ENCODE measurements around the gene RNF212B. TPM values are rescaled to one million over a fixed set of nuclear protein-coding genes. Genes with fewer than 3 reads are reported as not detected.

The RNF212B gene
- total and polyA plus RNA-seq, 10 of the 15 experiments (the other 5 are each of a cell fraction or from before 2014, with no cell fraction given) = not detected

DNA sequence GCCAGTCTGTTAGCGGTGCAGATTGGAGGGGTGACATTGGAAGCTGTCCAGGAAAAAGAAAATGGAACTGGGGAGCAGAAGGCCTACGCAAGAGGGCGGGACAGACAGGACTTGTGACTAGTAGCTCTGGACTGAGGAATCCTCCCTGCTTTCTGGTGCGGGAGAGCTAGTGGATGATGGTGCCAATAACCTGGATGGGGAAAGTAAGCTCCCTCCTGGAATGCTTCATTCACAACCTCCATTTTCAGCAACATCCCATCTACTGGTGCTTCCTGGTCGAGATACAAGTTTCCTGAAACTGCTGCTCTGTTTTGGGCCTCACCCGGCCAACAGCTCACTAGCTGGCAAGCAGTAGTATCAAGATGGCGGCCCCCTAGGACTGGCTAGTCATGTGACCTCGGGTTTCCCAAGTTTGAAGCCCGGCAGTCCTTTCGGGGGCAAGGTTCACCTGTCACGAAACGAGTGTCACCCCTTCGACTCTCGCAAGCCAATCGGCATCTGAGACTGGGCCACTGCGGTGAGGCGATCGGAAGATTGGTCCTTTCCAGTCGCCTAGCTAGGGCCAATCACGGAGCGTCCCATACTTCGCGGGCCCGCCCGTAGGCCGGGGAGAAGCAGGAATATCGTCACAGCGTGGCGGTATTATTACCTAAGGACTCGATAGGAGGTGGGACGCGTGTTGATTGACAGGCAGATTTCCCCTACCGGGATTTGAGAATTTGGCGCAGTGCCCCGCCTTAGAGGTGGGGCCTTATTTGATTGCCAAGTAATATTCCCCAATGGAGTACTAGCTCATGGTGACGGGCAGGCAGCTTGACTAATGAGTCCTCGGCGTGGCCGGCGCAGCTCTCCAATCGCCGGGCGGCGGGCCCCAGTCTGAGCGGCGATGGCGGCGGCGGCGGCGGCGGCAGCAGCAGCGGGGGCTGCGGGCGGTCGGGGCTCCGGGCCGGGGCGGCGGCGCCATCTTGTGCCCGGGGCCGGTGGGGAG lies 83.1 kb downstream of the RNF212B start, which contains the start of gene PABPN1 (continued):
- TF ChIP-seq, protein P1, sequence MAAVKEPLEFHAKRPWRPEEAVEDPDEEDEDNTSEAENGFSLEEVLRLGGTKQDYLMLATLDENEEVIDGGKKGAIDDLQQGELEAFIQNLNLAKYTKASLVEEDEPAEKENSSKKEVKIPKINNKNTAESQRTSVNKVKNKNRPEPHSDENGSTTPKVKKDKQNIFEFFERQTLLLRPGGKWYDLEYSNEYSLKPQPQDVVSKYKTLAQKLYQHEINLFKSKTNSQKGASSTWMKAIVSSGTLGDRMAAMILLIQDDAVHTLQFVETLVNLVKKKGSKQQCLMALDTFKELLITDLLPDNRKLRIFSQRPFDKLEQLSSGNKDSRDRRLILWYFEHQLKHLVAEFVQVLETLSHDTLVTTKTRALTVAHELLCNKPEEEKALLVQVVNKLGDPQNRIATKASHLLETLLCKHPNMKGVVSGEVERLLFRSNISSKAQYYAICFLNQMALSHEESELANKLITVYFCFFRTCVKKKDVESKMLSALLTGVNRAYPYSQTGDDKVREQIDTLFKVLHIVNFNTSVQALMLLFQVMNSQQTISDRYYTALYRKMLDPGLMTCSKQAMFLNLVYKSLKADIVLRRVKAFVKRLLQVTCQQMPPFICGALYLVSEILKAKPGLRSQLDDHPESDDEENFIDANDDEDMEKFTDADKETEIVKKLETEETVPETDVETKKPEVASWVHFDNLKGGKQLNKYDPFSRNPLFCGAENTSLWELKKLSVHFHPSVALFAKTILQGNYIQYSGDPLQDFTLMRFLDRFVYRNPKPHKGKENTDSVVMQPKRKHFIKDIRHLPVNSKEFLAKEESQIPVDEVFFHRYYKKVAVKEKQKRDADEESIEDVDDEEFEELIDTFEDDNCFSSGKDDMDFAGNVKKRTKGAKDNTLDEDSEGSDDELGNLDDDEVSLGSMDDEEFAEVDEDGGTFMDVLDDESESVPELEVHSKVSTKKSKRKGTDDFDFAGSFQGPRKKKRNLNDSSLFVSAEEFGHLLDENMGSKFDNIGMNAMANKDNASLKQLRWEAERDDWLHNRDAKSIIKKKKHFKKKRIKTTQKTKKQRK (IDR thresholded peaks at IDR 0.05; ENCODE audit: low read depth, low read length) = peak; percentile 98
- TF ChIP-seq SPI1 (IDR thresholded peaks at IDR 0.05; ENCODE audit: borderline replicate concordance, insufficient read depth, low read depth, low read length) = no peak
- no peak for TF ChIP-seq BMI1 (IDR thresholded peaks at IDR 0.05; ENCODE audit: borderline replicate concordance)
- peak; percentile 91 for TF ChIP-seq NR2C1 (IDR thresholded peaks at IDR 0.05)
- TF ChIP-seq, protein P2, sequence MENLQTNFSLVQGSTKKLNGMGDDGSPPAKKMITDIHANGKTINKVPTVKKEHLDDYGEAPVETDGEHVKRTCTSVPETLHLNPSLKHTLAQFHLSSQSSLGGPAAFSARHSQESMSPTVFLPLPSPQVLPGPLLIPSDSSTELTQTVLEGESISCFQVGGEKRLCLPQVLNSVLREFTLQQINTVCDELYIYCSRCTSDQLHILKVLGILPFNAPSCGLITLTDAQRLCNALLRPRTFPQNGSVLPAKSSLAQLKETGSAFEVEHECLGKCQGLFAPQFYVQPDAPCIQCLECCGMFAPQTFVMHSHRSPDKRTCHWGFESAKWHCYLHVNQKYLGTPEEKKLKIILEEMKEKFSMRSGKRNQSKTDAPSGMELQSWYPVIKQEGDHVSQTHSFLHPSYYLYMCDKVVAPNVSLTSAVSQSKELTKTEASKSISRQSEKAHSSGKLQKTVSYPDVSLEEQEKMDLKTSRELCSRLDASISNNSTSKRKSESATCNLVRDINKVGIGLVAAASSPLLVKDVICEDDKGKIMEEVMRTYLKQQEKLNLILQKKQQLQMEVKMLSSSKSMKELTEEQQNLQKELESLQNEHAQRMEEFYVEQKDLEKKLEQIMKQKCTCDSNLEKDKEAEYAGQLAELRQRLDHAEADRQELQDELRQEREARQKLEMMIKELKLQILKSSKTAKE (IDR thresholded peaks at IDR 0.05; ENCODE audit: low read depth, poor library complexity, severe bottlenecking) = peak; percentile 88
- TF ChIP-seq HDAC6 (IDR thresholded peaks at IDR 0.05; ENCODE audit: unreplicated experiment) = no peak
- TF ChIP-seq ASH2L (IDR thresholded peaks at IDR 0.05; ENCODE audit: borderline replicate concordance, low read depth) = no peak
- peak; percentile 55; the same call in 1 of the 2 replicates for TF ChIP-seq SIN3A (IDR thresholded peaks at IDR 0.05; ENCODE audit: low read depth, low read length)
- no peak for TF ChIP-seq RAD21 (IDR thresholded peaks at IDR 0.05; ENCODE audit: insufficient read depth, low read depth, low read length)
- peak; percentile 98 for TF ChIP-seq RAD51 (IDR thresholded peaks at IDR 0.05)
- 0 out of 2 replicates have a peak, but pooled peaks have one; percentile 43 for TF ChIP-seq MTA2 (IDR thresholded peaks at IDR 0.05; ENCODE audit: low read depth)
- peak; percentile 76; the same call in 1 of the 2 replicates for TF ChIP-seq TAF1 (IDR thresholded peaks at IDR 0.05; ENCODE audit: borderline replicate concordance, low read depth, low read length)
- TF ChIP-seq, protein P3, sequence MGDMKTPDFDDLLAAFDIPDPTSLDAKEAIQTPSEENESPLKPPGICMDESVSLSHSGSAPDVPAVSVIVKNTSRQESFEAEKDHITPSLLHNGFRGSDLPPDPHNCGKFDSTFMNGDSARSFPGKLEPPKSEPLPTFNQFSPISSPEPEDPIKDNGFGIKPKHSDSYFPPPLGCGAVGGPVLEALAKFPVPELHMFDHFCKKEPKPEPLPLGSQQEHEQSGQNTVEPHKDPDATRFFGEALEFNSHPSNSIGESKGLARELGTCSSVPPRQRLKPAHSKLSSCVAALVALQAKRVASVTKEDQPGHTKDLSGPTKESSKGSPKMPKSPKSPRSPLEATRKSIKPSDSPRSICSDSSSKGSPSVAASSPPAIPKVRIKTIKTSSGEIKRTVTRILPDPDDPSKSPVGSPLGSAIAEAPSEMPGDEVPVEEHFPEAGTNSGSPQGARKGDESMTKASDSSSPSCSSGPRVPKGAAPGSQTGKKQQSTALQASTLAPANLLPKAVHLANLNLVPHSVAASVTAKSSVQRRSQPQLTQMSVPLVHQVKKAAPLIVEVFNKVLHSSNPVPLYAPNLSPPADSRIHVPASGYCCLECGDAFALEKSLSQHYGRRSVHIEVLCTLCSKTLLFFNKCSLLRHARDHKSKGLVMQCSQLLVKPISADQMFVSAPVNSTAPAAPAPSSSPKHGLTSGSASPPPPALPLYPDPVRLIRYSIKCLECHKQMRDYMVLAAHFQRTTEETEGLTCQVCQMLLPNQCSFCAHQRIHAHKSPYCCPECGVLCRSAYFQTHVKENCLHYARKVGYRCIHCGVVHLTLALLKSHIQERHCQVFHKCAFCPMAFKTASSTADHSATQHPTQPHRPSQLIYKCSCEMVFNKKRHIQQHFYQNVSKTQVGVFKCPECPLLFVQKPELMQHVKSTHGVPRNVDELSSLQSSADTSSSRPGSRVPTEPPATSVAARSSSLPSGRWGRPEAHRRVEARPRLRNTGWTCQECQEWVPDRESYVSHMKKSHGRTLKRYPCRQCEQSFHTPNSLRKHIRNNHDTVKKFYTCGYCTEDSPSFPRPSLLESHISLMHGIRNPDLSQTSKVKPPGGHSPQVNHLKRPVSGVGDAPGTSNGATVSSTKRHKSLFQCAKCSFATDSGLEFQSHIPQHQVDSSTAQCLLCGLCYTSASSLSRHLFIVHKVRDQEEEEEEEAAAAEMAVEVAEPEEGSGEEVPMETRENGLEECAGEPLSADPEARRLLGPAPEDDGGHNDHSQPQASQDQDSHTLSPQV (IDR thresholded peaks at IDR 0.05) = peak; percentile 3; the same call in 1 of the 2 replicates
- peak; percentile 100 for TF ChIP-seq DPF2 (IDR thresholded peaks at IDR 0.05)
- TF ChIP-seq, protein P4, sequence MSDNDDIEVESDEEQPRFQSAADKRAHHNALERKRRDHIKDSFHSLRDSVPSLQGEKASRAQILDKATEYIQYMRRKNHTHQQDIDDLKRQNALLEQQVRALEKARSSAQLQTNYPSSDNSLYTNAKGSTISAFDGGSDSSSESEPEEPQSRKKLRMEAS (IDR thresholded peaks at IDR 0.05; ENCODE audit: low read depth, low read length) = no peak; the same call in 1 of the 2 replicates
- TF ChIP-seq CBFB (IDR thresholded peaks at IDR 0.05; ENCODE audit: low read depth) = peak; percentile 56; the same call in 1 of the 2 replicates
- TF ChIP-seq ZSCAN29 (IDR thresholded peaks at IDR 0.05) = no peak
- TF ChIP-seq MEF2A (IDR thresholded peaks at IDR 0.05; ENCODE audit: insufficient read depth, low read depth, low read length) = no peak
- TF ChIP-seq YY1 (IDR thresholded peaks at IDR 0.05; ENCODE audit: low read depth, low read length) = peak; percentile 98
- peak; percentile 53 for TF ChIP-seq PAX8 (IDR thresholded peaks at IDR 0.05)

All from GM12878 (cell line).